Measurements from ENCODE around the gene CACNA1C.

CACNA1C gene

GRCh38 chr12:2390850-2391390 lies 338.1 kb downstream of the CACNA1C start:
- no peak for DNase-seq (ENCODE audit: low read depth)

GRCh38 chr12:2391740-2392331 lies 339.0 kb downstream of the CACNA1C start:
- no peak for DNase-seq (ENCODE audit: low read depth)

GRCh38 chr12:2393016-2393415 lies 340.2 kb downstream of the CACNA1C start:
- no peak for DNase-seq (ENCODE audit: low read depth)

GRCh38 chr12:2393996-2394395 lies 341.2 kb downstream of the CACNA1C start:
- DNase-seq (ENCODE audit: low read depth): no peak

GRCh38 chr12:2395354-2395977 lies 342.7 kb downstream of the CACNA1C start:
- peak; percentile 2 for DNase-seq (ENCODE audit: low read depth)

GRCh38 chr12:2396448-2396871 lies 343.7 kb downstream of the CACNA1C start:
- no peak for DNase-seq (ENCODE audit: low read depth)

- no peak for DNase-seq (ENCODE audit: low read depth)
Observed at GRCh38 chr12:2397356-2398045, 344.7 kb downstream of the CACNA1C start.

GRCh38 chr12:2401040-2401439 lies 348.3 kb downstream of the CACNA1C start:
- DNase-seq (ENCODE audit: low read depth): no peak

- DNase-seq (ENCODE audit: low read depth): no peak
Observed at GRCh38 chr12:2402073-2402579, 349.3 kb downstream of the CACNA1C start.

GRCh38 chr12:2403221-2403976 lies 350.6 kb downstream of the CACNA1C start:
- no peak for DNase-seq (ENCODE audit: low read depth)

GRCh38 chr12:2405039-2405438 lies 352.3 kb downstream of the CACNA1C start:
- DNase-seq (ENCODE audit: low read depth): no peak

GRCh38 chr12:2406903-2407302 lies 354.1 kb downstream of the CACNA1C start:
- no peak for DNase-seq (ENCODE audit: low read depth)

- no peak for DNase-seq (ENCODE audit: low read depth)
Observed at GRCh38 chr12:2408262-2408661, 355.5 kb downstream of the CACNA1C start.

- no peak for DNase-seq (ENCODE audit: low read depth)
Observed at GRCh38 chr12:2409656-2410265, 357.0 kb downstream of the CACNA1C start.

GRCh38 chr12:2410496-2410895 lies 357.7 kb downstream of the CACNA1C start:
- DNase-seq (ENCODE audit: low read depth): no peak

- DNase-seq (ENCODE audit: low read depth): no peak
Observed at GRCh38 chr12:2411011-2411410, 358.2 kb downstream of the CACNA1C start.

- DNase-seq (ENCODE audit: low read depth): no peak
Observed at GRCh38 chr12:2411616-2412304, 359.0 kb downstream of the CACNA1C start.

GRCh38 chr12:2412305-2412643 lies 359.5 kb downstream of the CACNA1C start:
- DNase-seq (ENCODE audit: low read depth): no peak

- no peak for DNase-seq (ENCODE audit: low read depth)
Observed at GRCh38 chr12:2413301-2413700, 360.5 kb downstream of the CACNA1C start.

- no peak for DNase-seq (ENCODE audit: low read depth)
Observed at GRCh38 chr12:2413999-2414792, 361.4 kb downstream of the CACNA1C start.

Measured in stimulated activated CD8-positive, alpha-beta memory T cell treated with anti-CD3 and anti-CD28 coated beads, Interleukin-12 subunit alpha, Interleukin-12 subunit beta, amount 100 ng/mL, for 1 hour (primary cell).